ENCODE data around the gene ZNF675.
"Not testable (repeated sequence)": the region's sequence is repeated elsewhere in the genome, so short reads cannot be mapped to it uniquely, and the experiment has no call there.

Gene ZNF675

DNA sequence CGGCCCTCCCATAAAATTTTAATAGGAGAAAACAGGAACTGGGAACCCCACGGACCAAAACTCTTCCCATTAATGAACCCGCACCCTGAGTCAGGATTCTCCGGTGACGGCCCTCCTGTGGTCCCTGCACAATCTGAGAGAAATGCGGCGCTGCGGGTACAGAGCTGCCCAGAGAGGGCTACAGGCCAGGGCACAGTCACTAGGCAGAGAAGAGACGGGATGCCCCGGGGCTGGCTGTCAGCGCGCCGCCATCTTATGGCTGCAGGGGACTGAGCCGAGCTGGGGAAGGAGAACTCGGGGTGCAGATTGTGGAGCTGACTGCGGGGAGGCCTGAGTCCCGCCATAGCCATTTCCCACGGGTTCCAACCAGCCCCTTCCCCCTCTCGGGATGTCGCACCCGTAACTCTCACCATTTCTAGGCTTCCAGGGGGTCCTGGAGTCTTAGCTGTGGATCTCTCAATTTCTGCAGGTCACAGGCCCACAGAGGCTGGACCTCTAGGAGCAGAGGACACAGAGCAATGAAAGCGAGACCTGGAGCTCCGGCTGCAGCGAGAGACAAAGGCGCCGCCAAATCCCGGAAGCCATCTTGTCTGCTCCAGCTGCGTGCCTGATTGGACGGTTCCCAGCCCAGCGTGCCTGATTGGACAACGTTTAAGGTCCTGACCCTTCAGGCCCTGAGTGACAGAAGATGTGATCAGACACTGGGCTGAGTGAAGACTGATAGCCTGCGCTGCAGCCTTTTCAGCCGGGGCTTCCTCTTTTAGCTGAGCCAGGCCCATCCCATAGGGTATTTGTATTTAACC is at the start of gene ZNF675:
Gene ZNF675 (minus strand): TSS at position 592 of the 803 bp plus-strand sequence. CDS start 179 bp downstream, at position 413.
- DNase-seq (ENCODE audit: low spot score): peak; percentile 92

DNA sequence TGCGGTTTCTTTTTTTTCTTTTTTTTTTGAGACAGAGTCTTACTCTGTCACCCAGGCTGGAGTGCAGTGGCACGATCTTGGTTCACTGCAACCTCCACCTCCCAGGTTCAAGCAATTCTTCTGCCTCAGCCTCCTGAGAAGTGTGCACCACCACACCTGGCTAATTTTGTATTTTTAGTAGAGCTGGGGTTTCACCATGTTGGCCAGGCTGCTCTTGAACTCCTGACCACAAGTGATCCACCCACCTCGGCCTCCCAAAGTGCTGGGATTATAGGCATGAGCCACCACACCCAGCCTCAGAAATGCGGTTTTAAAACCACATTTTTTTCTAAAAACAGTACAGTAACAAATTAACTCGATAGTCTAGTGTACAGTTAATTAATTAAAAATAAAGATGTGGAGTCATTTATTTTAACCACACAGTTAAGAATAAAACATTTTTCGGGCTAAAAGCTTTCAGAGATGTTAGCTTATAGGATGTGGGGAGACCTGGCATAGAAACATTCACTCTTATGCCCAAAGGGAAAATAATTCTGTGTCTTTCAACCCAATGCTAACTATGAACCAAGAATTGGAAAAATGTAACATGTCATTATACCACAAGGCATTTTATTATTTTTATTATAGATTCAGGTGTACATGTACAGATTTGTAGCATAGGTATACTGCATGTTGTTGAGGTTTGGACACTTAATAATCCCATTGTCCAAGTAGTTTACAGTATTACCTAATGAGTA is 43.9 kb upstream of the ZNF675 start:
- DNase-seq (ENCODE audit: low spot score): not testable (repeated sequence)

DNA sequence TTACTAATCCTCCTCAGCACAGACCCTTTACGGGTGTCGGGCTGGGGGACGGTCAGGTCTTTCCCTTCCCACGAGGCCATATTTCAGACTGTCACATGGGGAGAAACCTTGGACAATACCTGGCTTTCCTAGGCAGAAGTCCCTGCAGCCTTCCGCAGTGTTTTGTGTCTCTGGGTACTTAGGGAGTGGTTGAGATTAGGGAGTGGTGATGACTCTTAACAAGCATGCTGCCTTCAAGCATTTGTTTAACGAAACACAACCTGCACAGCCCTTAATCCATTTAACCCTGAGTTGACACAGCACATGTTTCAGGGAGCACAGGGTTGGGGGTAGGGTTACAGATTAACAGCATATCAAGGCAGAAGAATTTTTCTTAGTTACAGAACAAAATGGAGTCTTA is 37.1 kb upstream of the ZNF675 start:
- not testable (repeated sequence) for DNase-seq (ENCODE audit: low spot score)

DNA sequence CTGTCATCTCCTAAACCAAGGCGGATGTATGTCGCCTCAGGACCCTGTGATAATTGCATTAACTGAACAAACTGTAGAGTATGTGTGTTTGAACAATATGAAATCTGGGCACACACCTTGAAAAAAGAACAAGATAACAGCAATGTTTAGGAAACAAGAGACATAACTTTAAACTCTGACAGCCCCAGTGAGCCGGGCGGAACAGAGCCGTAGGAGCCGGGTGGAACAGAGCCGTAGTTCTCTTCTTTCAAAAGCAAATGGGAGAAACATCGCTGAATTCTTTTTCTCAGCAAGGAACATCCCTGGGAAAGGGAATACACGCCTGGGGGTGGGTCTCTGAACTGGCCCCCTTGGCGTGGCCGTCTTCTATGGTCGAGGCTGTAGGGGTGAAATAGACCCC is 31.8 kb upstream of the ZNF675 start:
- no peak for DNase-seq (ENCODE audit: low spot score)

DNA sequence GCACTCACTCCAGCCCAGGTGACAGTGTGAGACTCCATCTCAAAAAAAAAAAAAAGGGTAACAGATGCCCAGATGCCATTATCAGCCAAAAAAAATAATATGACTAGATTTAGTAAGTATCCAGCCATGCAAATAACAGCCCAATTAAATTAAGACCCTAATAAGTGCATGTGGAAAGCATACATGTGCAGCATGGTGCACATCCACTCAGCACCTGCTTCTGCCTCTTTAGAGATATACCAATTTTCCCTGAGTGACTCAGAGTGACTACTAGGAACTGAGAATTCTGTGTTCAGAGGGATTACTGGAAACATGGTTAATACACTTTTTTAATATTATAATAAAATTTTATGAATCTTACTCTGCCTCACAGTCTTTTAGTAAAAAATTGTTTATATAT is 29.8 kb upstream of the ZNF675 start:
- no peak for DNase-seq (ENCODE audit: low spot score)

DNA sequence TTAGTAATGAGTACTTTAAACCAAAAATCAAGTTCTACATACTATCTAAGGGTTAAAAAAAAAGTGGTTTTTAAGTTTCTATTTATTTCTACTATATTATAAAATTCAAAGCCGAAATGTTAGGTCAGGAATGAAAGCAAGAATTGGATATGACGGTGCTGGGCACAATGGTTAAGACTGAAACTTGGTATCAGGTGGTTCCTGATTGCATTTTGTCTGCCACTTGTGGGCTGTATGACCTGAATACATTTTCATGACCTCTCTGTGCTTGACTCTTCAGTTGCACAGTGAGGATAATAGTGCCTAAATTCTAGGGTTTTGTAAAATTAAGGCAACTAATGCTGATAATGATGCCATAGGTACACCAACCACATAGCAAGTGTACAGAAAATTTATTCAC is 22.3 kb upstream of the ZNF675 start:
- no peak for DNase-seq (ENCODE audit: low spot score)

DNA sequence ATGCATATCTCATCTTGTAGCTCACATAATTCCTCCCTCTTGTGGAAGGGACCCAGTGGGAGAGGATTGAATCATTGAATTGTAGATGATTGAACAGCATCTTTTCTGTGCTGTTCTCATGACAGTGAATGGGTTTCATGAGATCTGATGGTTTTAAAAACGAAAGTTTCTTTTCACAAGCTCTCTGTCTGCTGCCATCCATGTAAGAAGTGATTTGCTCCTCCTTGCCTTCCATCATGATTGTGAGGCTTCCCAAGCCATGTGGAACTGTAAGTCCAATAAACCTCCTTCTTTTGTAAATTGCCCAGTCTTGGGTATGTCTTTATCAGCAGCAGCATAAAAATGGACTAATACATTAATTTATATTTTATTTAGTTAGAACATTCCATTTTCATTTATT is 19.6 kb upstream of the ZNF675 start:
- DNase-seq (ENCODE audit: low spot score): no peak

DNA sequence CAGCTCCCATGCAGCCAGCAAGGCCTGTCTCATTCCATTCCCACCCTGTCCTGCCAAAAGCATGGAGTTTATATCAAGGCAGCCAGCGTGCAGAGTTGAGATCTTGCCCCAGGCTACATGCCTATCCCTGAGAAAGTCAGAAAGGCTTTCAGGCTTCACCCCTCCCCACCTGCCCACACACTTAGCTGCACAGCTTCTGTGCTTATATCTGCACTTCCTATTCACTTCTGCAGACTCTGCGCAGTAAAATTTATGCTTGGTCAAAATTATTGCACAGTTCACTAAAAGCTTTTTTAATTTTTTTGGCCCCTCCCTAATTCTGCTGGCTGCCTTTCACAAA is 12.5 kb upstream of the ZNF675 start:
- no peak for DNase-seq (ENCODE audit: low spot score)

DNA sequence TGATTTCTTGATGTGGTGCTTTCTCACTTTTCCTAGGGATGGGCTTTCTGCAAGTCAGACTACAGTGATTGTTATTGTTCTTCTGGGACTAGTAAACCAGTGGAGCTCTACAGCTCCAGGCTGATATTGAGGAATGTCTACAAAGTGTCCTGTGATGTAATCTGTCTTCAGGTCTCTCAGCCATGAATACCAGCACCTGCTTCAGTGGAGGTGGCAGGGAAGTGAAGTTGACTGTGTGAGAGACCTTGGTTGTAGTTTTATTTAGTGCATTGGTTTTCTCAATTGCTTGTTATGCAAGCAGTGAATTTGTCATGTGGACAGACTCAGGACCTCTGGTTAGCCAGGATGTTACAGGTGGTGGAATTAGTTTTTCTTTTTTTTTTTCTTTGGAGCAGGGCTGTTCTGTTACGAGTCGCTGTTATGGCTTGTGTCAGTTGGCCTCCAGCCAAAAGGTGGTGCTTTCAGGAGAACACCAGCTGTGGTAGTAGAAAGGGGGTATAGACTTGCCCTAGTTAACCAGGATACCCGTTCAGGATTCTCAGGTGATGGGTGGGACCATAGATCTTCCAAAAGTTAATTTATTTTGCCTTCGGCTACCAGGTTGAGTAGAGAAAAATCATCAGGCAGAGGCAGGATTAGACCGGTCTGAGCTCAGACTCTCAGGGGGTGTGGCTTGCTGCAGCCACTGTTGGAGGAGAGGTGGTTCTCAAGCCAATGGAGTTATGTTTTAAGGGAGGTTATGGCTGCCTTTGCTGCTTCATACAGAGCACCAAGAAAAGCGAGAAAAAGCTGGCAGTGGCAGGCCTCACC is 11.9 kb upstream of the ZNF675 start:
- no peak for DNase-seq (ENCODE audit: low spot score)

DNA sequence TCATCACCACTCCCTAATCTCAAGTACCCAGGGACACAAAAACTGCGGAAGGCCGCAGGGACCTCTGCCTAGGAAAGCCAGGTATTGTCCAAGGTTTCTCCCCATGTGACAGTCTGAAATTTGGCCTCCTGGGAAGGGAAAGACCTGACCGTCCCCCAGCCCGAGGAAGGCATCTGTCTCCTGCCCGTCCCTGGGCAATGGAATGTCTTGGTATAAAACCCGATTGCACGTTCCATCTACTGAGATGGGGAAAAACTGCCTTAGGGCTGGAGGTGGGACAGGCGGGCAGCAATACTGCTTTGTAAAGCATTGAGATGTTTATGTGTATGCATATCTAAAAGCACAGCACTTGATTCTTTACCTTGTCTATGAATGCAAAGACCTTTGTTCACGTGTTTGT is 5.9 kb upstream of the ZNF675 start:
- DNase-seq (ENCODE audit: low spot score): not testable (repeated sequence)

DNA sequence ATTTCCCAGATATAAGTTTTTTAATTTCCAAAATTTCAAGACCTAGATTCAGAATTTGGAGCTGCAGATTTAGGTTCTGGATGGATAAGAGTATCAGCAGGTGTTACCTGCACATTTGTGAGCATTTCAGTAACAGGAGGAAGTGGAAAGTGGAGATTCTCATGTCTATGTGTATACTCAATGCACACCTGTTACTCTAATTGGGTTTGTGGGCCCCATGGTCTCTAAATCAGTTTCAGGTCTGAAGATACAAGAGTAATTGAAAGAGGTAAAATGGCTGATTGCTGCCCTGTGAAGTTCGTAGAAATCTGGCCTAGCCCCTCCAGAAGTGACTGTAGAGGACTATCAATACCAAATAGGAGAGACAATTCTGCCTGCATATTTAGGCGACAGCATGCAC is 13.9 kb downstream of the ZNF675 start:
- DNase-seq (ENCODE audit: low spot score): no peak

DNA sequence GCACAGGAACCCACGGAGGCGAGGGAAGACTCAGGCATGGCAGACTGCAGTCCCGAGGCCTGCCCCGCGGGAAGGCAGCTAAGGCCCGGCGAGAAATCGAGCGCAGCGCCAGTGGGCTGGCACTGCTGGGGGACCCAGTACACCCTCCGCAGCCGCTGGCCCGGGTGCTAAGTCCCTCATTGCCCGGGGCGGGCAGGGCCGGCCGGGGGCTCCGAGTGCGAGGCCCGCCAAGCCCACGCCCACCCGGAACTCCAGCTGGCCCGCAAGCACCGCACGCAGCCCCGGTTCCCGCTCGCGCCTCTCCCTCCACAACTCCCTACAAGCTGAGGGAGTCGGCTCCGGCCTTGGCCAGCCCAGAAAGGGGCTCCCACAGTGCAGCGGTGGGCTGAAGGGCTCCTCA is 18.4 kb downstream of the ZNF675 start:
- DNase-seq (ENCODE audit: low spot score): not testable (repeated sequence)

DNA sequence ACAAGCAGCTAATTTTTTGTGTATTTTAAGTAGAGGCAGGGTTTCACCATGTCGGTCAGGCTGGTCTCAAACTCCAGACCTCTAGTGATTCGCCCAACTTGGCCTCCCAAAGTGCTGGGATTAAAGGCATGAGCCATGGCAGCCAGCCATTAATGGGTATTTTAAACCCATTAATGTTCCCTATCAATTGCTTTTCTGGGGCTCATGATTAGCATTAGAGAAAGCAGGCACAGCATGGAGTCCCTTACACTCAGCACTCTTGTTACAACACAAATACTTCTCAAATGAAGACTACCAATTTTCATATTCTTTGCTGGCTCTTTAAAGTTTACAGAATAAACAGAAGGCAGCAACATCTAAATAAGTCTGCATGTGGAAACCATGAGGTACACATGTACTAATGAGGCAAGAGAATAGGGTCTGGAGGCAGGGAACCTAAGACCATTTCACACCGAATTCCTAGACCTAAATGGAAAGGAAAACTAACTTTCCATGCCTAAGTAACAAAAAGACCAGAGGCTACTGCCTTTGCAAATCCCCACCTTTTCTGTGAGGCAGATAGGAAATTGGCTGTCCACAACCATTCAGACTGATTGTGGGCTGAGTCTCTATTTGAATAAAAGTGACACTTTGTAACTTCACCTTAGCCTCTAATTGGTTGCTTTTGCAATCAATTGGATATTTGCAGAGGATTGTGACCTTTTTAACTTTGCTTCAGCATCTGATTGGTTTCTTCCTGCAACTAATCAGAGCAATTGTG is 21.2 kb downstream of the ZNF675 start:
- no peak for DNase-seq (ENCODE audit: low spot score)

DNA sequence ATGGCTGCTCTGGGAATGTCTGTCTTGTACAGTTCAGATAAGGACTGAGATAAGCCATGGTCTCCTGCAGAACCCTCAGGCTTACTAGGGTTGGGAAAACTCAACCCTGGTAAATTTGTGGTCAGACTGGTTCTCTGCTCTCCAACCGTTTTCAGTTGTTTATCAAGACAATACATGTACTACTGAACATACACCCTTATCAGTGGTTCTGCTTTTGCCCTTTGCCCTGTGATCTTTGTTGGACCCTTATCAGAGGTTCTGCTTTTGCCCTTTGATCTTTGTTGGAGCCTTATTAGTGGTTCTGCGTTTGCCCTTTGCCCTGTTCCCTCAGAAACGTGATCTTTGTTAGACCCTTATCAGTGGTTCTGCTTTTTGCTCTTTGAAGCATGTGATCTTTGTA is 37.2 kb downstream of the ZNF675 start:
- DNase-seq (ENCODE audit: low spot score): not testable (repeated sequence)
